SK-N-SH treated with all-trans-retinoic acid at 6 μM for 48 hours (cell line): ENCODE measurements around the gene HCN4.

Source experiments
- ATAC-seq: fragments of 200-7000 bp; cut with Tn5 transposase; 3 replicates; pipeline ENCODE4 v1.9.1; 2020; ENCODE audit warnings: mild to moderate bottlenecking, moderate library complexity
- ARNTL ChIP-seq: fragments of 450-650 bp; formaldehyde crosslinking; IDR thresholded peaks from 2 replicates; pipeline ENCODE4 v1.5.0; 2020; ENCODE audit warnings: low read depth, mild to moderate bottlenecking, moderate library complexity, borderline replicate concordance
- CREB5 ChIP-seq: fragments of 250-450 bp; sonication (Bioruptor Pico); IDR thresholded peaks from 2 replicates; pipeline ENCODE4 v1.5.1; 2020; ENCODE audit warnings: low read depth, mild to moderate bottlenecking, moderate library complexity
- CSDC2 ChIP-seq: fragments of 250-450 bp; sonication (Bioruptor Pico); IDR thresholded peaks from 2 replicates; pipeline ENCODE4 v1.5.0; 2020; ENCODE audit warnings: mild to moderate bottlenecking, moderate library complexity
- ESRRG ChIP-seq: fragments of 250-450 bp; sonication (Bioruptor Pico); IDR thresholded peaks from 2 replicates; pipeline ENCODE4 v1.6.1; 2021; ENCODE audit warnings: mild to moderate bottlenecking
- GLIS3 ChIP-seq: fragments of 250-450 bp; sonication (Bioruptor Pico); IDR thresholded peaks from 2 replicates; pipeline ENCODE4 v1.5.0; 2020; ENCODE audit warnings: mild to moderate bottlenecking, moderate library complexity
- ISL1 ChIP-seq: fragments of 250-450 bp; sonication (Bioruptor Pico); IDR thresholded peaks from 2 replicates; pipeline ENCODE4 v2.1.2; 2022; ENCODE audit warnings: mild to moderate bottlenecking, moderate library complexity
- OSR1 ChIP-seq: fragments of 250-450 bp; sonication (Bioruptor Pico); IDR thresholded peaks from 2 replicates; pipeline ENCODE4 v1.8.0; 2022; ENCODE audit warnings: moderate library complexity, mild to moderate bottlenecking, inconsistent platforms
- PATZ1 ChIP-seq: fragments of 250-450 bp; sonication (Bioruptor Pico); IDR thresholded peaks from 2 replicates; pipeline ENCODE4 v1.8.0; 2020; ENCODE audit warnings: mild to moderate bottlenecking, moderate library complexity, borderline replicate concordance
- POU6F1 ChIP-seq: fragments of 250-450 bp; sonication (Bioruptor Pico); IDR thresholded peaks from 2 replicates; pipeline ENCODE4 v1.8.0; 2021; ENCODE audit warnings: low read depth, mild to moderate bottlenecking, moderate library complexity, borderline replicate concordance
- PPARA ChIP-seq: fragments of 250-450 bp; sonication (Bioruptor Pico); IDR thresholded peaks from 2 replicates; pipeline ENCODE4 v1.5.0; 2020; ENCODE audit warnings: mild to moderate bottlenecking, borderline replicate concordance
- RARB ChIP-seq: fragments of 250-450 bp; sonication (Bioruptor Pico); IDR thresholded peaks from 2 replicates; pipeline ENCODE4 v1.8.0; 2021; ENCODE audit warnings: mild to moderate bottlenecking, moderate library complexity
- SNAI2 ChIP-seq: fragments of 250-450 bp; sonication (Bioruptor Pico); IDR thresholded peaks from 2 replicates; pipeline ENCODE4 v1.5.0; 2020; ENCODE audit warnings: mild to moderate bottlenecking, moderate library complexity
- TCF4 ChIP-seq: fragments of 250-450 bp; sonication (Bioruptor Pico); IDR thresholded peaks from 2 replicates; pipeline ENCODE4 v1.8.0; 2021; ENCODE audit warnings: mild to moderate bottlenecking, moderate library complexity, borderline replicate concordance
- TOX ChIP-seq: fragments of 250-450 bp; sonication (Bioruptor Pico); IDR thresholded peaks from 2 replicates; pipeline ENCODE4 v1.8.0; 2021; ENCODE audit warnings: mild to moderate bottlenecking, moderate library complexity, borderline replicate concordance
- TSHZ2 ChIP-seq: fragments of 250-450 bp; sonication (Bioruptor Pico); IDR thresholded peaks from 2 replicates; pipeline ENCODE4 v1.5.0; 2020; ENCODE audit warnings: mild to moderate bottlenecking, moderate library complexity
- ZC3H10 ChIP-seq: fragments of 250-450 bp; sonication (Bioruptor Pico); IDR thresholded peaks from 2 replicates; pipeline ENCODE4 v1.5.1; 2021; ENCODE audit warnings: mild to moderate bottlenecking, moderate library complexity
- ZFP3 ChIP-seq: fragments of 250-450 bp; sonication (Bioruptor Pico); IDR thresholded peaks from 2 replicates; pipeline ENCODE4 v1.5.0; 2020; ENCODE audit warnings: mild to moderate bottlenecking, moderate library complexity
- ZFP30 ChIP-seq: fragments of 450-650 bp; formaldehyde crosslinking; IDR thresholded peaks from 2 replicates; pipeline ENCODE4 v1.5.0; 2022; ENCODE audit warnings: mild to moderate bottlenecking, moderate library complexity
- ZNF565 ChIP-seq: fragments of 450-650 bp; formaldehyde crosslinking; conservative IDR thresholded peaks from 2 replicates; pipeline ENCODE4 v1.5.0; 2020; ENCODE audit warnings: low read depth, mild to moderate bottlenecking, moderate library complexity
- ZNF8 ChIP-seq: fragments of 450-650 bp; formaldehyde crosslinking; IDR thresholded peaks from 2 replicates; pipeline ENCODE4 v1.5.0; 2020; ENCODE audit warnings: mild to moderate bottlenecking, moderate library complexity

HCN4 gene

GRCh38 chr15:73371812-73372211 is 3.1 kb upstream of the HCN4 start:
- TF ChIP-seq POU6F1 (CRISPR knock-in tag) (no peak), CREB5 (CRISPR knock-in tag) (no peak), SNAI2 (CRISPR knock-in tag) (no peak), PATZ1 (CRISPR knock-in tag) (no peak), ESRRG (CRISPR knock-in tag) (no peak), RARB (CRISPR knock-in tag) (no peak), TSHZ2 (CRISPR knock-in tag) (no peak), GLIS3 (CRISPR knock-in tag) (no peak), OSR1 (CRISPR knock-in tag) (no peak), ZNF8 (no peak), TOX (CRISPR knock-in tag) (no peak), ZFP30 (no peak), PPARA (CRISPR knock-in tag) (no peak), ZNF565 (CRISPR knock-in tag) (no peak), TCF4 (CRISPR knock-in tag) (no peak), ARNTL (CRISPR knock-in tag) (no peak)

GRCh38 chr15:73370151-73370550 is 1.4 kb upstream of the HCN4 start:
- ATAC-seq, result no peak
- TF ChIP-seq GLIS3 (CRISPR knock-in tag), result no peak
- TF ChIP-seq SNAI2 (CRISPR knock-in tag), result no peak
- TF ChIP-seq ISL1, result no peak
- no peak for TF ChIP-seq TOX (CRISPR knock-in tag)
- TF ChIP-seq POU6F1 (CRISPR knock-in tag), result no peak
- TF ChIP-seq CSDC2 (CRISPR knock-in tag), result no peak
- no peak for TF ChIP-seq ZC3H10

More at GRCh38 chr15:73371812-73372211, 3.1 kb upstream of the HCN4 start:
- no peak for ATAC-seq

- no peak for TF ChIP-seq CSDC2 (CRISPR knock-in tag)
- TF ChIP-seq ZFP30, result no peak
- TF ChIP-seq OSR1 (CRISPR knock-in tag), result no peak
- no peak for TF ChIP-seq TOX (CRISPR knock-in tag)
- no peak for TF ChIP-seq ZC3H10
- no peak for TF ChIP-seq ZFP3 (CRISPR knock-in tag)
- TF ChIP-seq ARNTL (CRISPR knock-in tag), result no peak
- TF ChIP-seq POU6F1 (CRISPR knock-in tag), result no peak
- no peak for TF ChIP-seq PPARA (CRISPR knock-in tag)
- TF ChIP-seq ZNF565 (CRISPR knock-in tag), result no peak
- ATAC-seq, result no peak
Measured at GRCh38 chr15:73369154-73369694, 466 bp upstream of the HCN4 start.
